CD14-positive monocyte (primary cell): ENCODE results near the gene TIPARP. TPM values are rescaled to one million over a fixed set of nuclear protein-coding genes. Genes with fewer than 3 reads are reported as not detected.

Source experiments
- DNase-seq, 3 donors: peaks; one replicate each; pipeline ENCODE4 v3.0.0-alpha.2; 2011 to 2022
- H2AFZ ChIP-seq: 2 replicates; pipeline ENCODE4 v1.6.0; 2012; ENCODE audit warnings: mild to moderate bottlenecking, low read depth, low read length, inconsistent platforms; ENCODE audit not compliant: insufficient read depth, poor library complexity, severe bottlenecking
- H3K27ac ChIP-seq, 2 donors: 1 replicate in 1 of 2; 2 replicates in 1 of 2; pipeline ENCODE4 v1.5.1; 2012 to 2013; ENCODE audit warnings: low read length in 2 of 2, control low read depth in 1 of 2, inconsistent platforms in 1 of 2, low read depth in 1 of 2, mild to moderate bottlenecking in 1 of 2
- H3K27me3 ChIP-seq, 2 donors: one replicate each; pipeline versions ENCODE4 v1.6.0 to v1.6.1; 2011 to 2013; ENCODE audit warnings: low read length in 2 of 2; ENCODE audit not compliant: control insufficient read depth in 2 of 2, insufficient read depth in 2 of 2
- H3K36me3 ChIP-seq, 2 donors: replicated peaks in 1 of 2; 1 replicate in 1 of 2; 2 replicates in 1 of 2; pipeline versions ENCODE4 v1.5.1 to v1.6.1; 2012 to 2013; ENCODE audit warnings: low read length in 2 of 2, control low read depth in 1 of 2, inconsistent platforms in 1 of 2, mild to moderate bottlenecking in 1 of 2; ENCODE audit not compliant: insufficient read depth in 2 of 2, control insufficient read depth in 1 of 2
- H3K4me1 ChIP-seq, 2 donors: 1 replicate in 1 of 2; 2 replicates in 1 of 2; pipeline versions ENCODE4 v1.5.1 to v1.6.1; 2012 to 2013; ENCODE audit warnings: low read length in 2 of 2, control low read depth in 1 of 2, inconsistent platforms in 1 of 2, mild to moderate bottlenecking in 1 of 2, moderate library complexity in 1 of 2; ENCODE audit not compliant: insufficient read depth in 2 of 2, control insufficient read depth in 1 of 2
- H3K4me2 ChIP-seq: replicated peaks from 2 replicates; pipeline ENCODE3; 2012; ENCODE audit warnings: low read length, moderate library complexity, mild to moderate bottlenecking; ENCODE audit not compliant: poor library complexity, severe bottlenecking; ENCODE audit errors: extremely low read depth
- H3K4me3 ChIP-seq, 3 experiments: fragments of 200-600 bp in 1 of 3; sonication (generic) in 1 of 3; replicated peaks in 1 of 3; 1 replicate in 2 of 3; 2 replicates in 1 of 3; pipeline ENCODE4 v1.5.1; 2011 to 2013; ENCODE audit warnings: low read length in 3 of 3, mild to moderate bottlenecking in 3 of 3, control low read depth in 2 of 3, low read depth in 2 of 3, inconsistent platforms in 1 of 3, moderate library complexity in 1 of 3
- H3K79me2 ChIP-seq: 2 replicates; pipeline ENCODE4 v1.6.0; 2012; ENCODE audit warnings: mild to moderate bottlenecking, control low read depth, inconsistent platforms, low read length, moderate library complexity; ENCODE audit not compliant: insufficient read depth
- H3K9ac ChIP-seq: 2 replicates; pipeline ENCODE4 v1.6.0; 2017; ENCODE audit warnings: low read length, mild to moderate bottlenecking; ENCODE audit not compliant: insufficient read depth, poor library complexity, severe bottlenecking
- H3K9me3 ChIP-seq, 2 donors: replicated peaks in 1 of 2; 1 replicate in 1 of 2; 2 replicates in 1 of 2; pipeline versions ENCODE4 v1.5.1 to v1.6.1; 2012 to 2013; ENCODE audit warnings: low read length in 2 of 2, control low read depth in 1 of 2; ENCODE audit not compliant: control insufficient read depth in 1 of 2, insufficient read depth in 1 of 2
- H4K20me1 ChIP-seq: 2 replicates; pipeline ENCODE4 v1.6.0; 2012; ENCODE audit warnings: mild to moderate bottlenecking, low read length, control low read depth, moderate library complexity; ENCODE audit not compliant: insufficient read depth
- H3K27ac Mint-ChIP-seq, 7 donors: one replicate each; pipeline ENCODE4 v1.8.0; 2020; ENCODE audit warnings: mild to moderate bottlenecking in 7 of 7, mixed read lengths in 7 of 7, moderate library complexity in 6 of 7, inconsistent platforms in 2 of 7
- H3K27me3 Mint-ChIP-seq, 3 donors: one replicate each; pipeline ENCODE4 v1.8.0; 2021 to 2022; ENCODE audit warnings: low read depth in 3 of 3, mild to moderate bottlenecking in 3 of 3, mixed read lengths in 3 of 3, moderate library complexity in 3 of 3, inconsistent platforms in 1 of 3
- H3K36me3 Mint-ChIP-seq, 2 donors: one replicate each; pipeline ENCODE4 v1.8.0; 2020; ENCODE audit warnings: mixed read lengths in 2 of 2, inconsistent platforms in 1 of 2, mild to moderate bottlenecking in 1 of 2
- H3K4me1 Mint-ChIP-seq: one replicate; pipeline ENCODE4 v1.8.0; 2020; ENCODE audit warnings: mild to moderate bottlenecking, mixed read lengths
- H3K4me3 Mint-ChIP-seq, 2 donors: one replicate each; pipeline ENCODE4 v1.8.0; 2020; ENCODE audit warnings: mild to moderate bottlenecking in 2 of 2, mixed read lengths in 2 of 2, moderate library complexity in 1 of 2
- H3K9me3 Mint-ChIP-seq, 7 donors: one replicate each; pipeline ENCODE4 v1.8.0; 2020 to 2022; ENCODE audit warnings: mixed read lengths in 7 of 7, mild to moderate bottlenecking in 6 of 7, moderate library complexity in 6 of 7, inconsistent platforms in 2 of 7
- CTCF ChIP-seq: fragments of 200-600 bp; IDR thresholded peaks from one replicate; pipeline ENCODE4 v1.8.0; 2022; ENCODE audit warnings: antibody characterized with exemption, mild to moderate bottlenecking
- WGBS: methylation state at CpG from one replicate; pipeline ENCODE4 v1.1.5; 2013; ENCODE audit warnings: missing lambda C conversion rate; ENCODE audit not compliant: insufficient coverage; 5-methylcytosine and 5-hydroxymethylcytosine counted together
- intact Hi-C, 2 donors: fragments of 100-400 bp; cut with micrococcal nuclease; formaldehyde crosslinking; loops; one replicate each; pipeline versions ENCODE4 v1.15.0 to v1.15.1; 2023
- polyA plus RNA-seq, 3 donors: library from polyadenylated mRNA; depleted of rRNA in 1 of 3; unstranded in 2 of 3; stranded (reverse) in 1 of 3; fragments of 300-500 nt in 2 of 3; fragments of >200 nt in 1 of 3; fragmentation: Illumina TruSeq in 2 of 3; gene quantifications; 1 replicate in 2 of 3; 2 replicates in 1 of 3; pipeline ENCODE4 v1.2.3, GENCODE V29; 2012 to 2021

TIPARP gene
- polyA plus RNA-seq, 3 donors = 12.7 to 42.5 (median 16.7) TPM

GRCh38 chr3:156688632-156689452 is 14.5 kb downstream of the TIPARP start:
- Histone ChIP-seq H3K4me2 (no peak overlapping the region), H3K9me3 (no peaks in the 10 kb centered on the region), H3K27ac (no peak overlapping the region), H3K4me1 (peaks cover 13 to 25% of the 10 kb centered on the region in 2 donors), H4K20me1 (peaks cover 100% of the 10 kb centered on the region), H3K27me3 (no peaks in the 10 kb centered on the region), H3K9ac (no peak overlapping the region), H3K4me3 (no peak overlapping the region), H3K36me3 (peaks cover under 1 to 32% of the 10 kb centered on the region in 2 donors), H3K79me2 (peaks cover 89% of the 10 kb centered on the region), H2AFZ (no peak overlapping the region)
- Mint-ChIP-seq H3K4me1 (peaks cover 35% of the 10 kb centered on the region), H3K4me3 (no peak overlapping the region), H3K36me3 (peaks cover 19 to 36% of the 10 kb centered on the region in 2 donors), H3K9me3 (no peaks in the 10 kb centered on the region), H3K27ac (no peak overlapping the region), H3K27me3 (no peaks in the 10 kb centered on the region)
- WGBS = 97% methylated on average over 3 of the region's 7 CpGs
- no peak for DNase-seq
- no peak for TF ChIP-seq CTCF
- intact Hi-C loops = no loop called here

DNA sequence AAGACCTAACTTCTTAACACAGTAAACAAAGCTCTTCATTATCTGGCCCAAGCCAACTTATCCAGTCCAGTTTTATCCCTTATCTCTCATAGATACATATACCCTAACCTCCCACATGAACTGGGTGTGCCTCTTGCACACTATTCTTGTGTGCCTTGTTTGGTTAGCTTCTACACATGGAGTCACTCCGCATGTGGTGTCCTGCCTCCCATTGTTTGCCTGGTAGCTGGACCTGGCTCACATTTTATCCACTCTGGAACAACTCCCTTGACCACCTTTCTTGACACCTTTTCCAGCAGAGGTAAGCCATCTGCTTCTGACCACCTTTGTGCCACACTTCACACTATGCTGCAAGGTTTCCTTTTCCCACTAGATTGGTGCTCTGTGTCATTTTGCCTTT is 15.2 kb downstream of the TIPARP start:
- intact Hi-C loops = no loop called here

More for the DNA sequence above, 15.2 kb downstream of the TIPARP start:
- 0% methylated on average over 1 of the region's 1 CpG for WGBS
- no peak overlapping the region for H3K27ac ChIP-seq
- no peak overlapping the region for H3K4me3 ChIP-seq
- DNase-seq = no peak
- H3K4me1 ChIP-seq = peaks cover 10 to 18% of the 10 kb centered on the region in 2 donors
- no peaks in the 10 kb centered on the region for H3K9me3 ChIP-seq
- H3K9me3 Mint-ChIP-seq = no peaks in the 10 kb centered on the region
- peaks cover 28% of the 10 kb centered on the region for H3K4me1 Mint-ChIP-seq
- H3K9ac ChIP-seq = no peak overlapping the region
- H3K4me3 Mint-ChIP-seq = no peak overlapping the region
- H4K20me1 ChIP-seq = peaks cover 99% of the 10 kb centered on the region
- peak overlapping the region in 1 of 7 donors; percentile 42 for H3K27ac Mint-ChIP-seq
- H3K27me3 Mint-ChIP-seq = no peaks in the 10 kb centered on the region
- H3K27me3 ChIP-seq = no peaks in the 10 kb centered on the region
- no peak overlapping the region for H3K4me2 ChIP-seq
- no peak for TF ChIP-seq CTCF
- peaks cover 27 to 39% of the 10 kb centered on the region in 2 donors for H3K36me3 Mint-ChIP-seq
- peaks cover 84% of the 10 kb centered on the region for H3K79me2 ChIP-seq
- no peak overlapping the region for H2AFZ ChIP-seq
- peaks cover 8 to 39% of the 10 kb centered on the region in 2 donors for H3K36me3 ChIP-seq
